HG03558 (cell line): ENCODE measurements around the gene ENO2.

Source experiments
- ATAC-seq: cut with Tn5 transposase; IDR thresholded peaks from one replicate; pipeline ENCODE4 v1.9.1; 2021; ENCODE audit warnings: moderate number of reproducible peaks; ENCODE audit not compliant: unreplicated experiment; ENCODE audit errors: extremely low read depth

ENO2 gene

GRCh38 chr12:6909421-6910145 is 4.8 kb upstream of the ENO2 start:
- no peak for ATAC-seq

DNA sequence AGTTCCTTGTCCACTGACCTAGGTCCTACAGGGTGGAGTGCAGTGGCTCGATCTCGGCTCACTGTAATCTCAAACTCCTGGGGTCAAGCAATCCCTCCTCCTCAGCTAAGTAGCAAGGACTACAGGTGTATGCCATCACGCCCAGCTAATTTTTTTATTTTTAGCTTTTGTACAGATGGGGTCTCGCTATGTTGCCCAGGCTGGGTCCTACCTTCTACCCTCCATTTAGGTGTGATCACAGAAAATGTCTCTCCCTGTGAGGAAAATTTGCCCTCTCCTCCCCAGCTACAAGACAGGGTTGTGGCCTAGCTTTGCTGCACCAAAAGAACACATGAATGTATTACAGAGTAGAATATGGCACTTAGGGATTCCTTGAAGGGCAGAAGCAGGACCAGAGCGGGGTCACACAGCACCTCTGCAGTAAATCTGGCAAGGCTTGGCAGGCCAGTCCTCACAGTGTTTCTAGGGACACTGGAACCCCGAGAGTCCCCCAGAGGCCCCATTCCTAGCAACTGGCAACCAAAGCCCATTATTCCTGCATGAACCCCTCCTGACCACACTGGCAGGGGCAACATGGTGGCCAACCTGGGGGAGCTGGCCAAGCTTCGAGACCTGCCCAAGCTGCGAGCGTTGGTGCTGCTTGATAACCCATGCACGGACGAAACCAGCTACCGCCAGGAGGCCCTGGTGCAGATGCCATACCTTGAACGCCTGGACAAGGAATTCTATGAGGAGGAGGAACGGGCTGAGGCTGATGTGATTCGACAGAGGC is 2.0 kb upstream of the ENO2 start:
- no peak for ATAC-seq

DNA sequence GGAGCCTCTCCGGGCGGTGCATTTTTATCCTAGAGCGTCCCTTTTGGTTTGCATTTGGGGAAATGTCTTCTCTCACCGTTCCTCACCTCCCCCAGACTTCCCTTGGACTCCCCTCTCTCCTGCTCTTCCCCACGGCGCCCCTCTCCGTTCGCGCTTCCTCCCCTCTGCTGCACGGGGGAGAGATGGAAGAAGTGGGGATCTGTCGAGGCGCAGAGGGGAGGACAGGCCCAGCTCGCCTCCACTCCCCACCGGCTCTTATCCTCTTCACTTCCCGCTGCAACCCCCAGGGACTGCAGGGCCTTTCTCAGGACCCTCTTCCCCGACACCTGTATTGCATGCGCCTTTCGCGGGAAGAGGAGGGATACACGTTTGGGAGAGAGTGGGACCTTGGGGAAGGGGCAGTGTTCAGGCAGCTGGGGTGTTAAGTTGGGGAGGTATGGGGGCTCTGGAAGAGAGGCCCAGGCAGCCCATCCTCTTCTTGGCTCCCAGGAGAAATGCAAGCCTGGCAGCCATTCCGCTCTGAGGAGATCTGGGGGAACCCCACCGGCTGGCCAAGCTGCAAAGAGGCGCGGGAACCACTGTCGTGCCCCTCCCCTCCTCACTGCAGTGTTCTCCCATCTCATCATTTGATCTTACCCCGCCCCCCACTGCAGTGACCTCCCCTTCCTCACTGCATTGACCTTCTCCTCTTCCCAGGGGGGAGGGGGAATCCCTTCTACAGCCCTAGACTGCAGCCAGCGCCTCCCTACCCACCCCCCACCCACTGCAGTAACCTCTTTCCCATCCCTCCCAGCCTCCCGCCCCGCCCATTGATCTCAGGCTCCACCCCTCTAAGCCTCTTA is 788 bp downstream of the ENO2 start:
- no peak for ATAC-seq

DNA sequence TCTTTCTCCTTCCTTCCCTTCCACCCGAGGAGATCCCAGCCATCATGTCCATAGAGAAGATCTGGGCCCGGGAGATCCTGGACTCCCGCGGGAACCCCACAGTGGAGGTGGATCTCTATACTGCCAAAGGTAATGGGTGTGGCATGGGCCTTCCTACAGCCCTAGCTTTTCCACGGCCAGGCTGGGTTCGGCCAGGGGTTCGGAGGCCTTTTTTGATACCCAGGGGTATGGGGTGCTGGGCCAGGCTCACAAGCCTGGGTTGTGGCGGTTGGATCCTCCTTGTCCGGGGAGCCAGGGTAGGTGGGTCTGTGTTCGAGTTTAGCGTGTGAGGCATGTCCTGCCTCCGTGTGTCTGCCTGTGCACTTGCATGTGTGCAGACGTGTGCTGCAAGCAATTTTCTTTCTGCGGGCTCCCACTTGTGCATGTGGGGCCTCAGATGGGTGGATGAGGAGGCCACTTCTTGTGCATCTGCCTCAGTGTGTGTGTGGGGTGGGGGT is 1.5 kb downstream of the ENO2 start:
- ATAC-seq = no peak

DNA sequence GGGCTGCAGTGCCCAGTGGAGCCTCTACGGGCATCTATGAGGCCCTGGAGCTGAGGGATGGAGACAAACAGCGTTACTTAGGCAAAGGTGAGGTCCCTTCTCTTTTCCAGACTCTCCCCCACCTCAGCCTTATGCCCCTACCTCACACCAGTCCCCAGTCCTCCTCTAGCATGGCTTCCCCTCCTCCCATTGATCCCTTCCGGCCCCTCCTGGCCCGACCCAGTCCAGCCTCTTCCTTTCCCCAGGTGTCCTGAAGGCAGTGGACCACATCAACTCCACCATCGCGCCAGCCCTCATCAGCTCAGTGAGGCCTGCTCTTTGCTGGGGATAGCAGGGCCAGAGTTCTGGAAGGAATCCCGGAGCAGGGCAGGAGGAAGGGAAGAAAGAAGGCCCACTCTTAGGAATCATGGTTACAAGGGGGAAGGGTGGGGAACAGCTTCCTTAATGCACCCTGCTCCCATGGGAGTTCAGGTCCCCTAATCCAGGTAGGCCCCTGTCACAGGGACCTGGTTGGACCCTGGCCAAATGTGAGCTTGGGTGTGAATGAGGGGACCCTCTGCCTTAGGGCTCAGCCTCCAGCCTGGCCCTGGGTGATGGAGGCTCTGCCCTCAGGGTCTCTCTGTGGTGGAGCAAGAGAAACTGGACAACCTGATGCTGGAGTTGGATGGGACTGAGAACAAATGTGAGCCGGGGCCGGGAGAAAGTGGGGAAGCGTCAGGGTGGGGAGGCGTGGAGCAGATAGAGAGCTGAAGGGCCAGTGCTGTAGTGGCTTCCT is 2.2 kb downstream of the ENO2 start:
- ATAC-seq = no peak

GRCh38 chr12:6917491-6918231 is 3.3 kb downstream of the ENO2 start:
- no peak for ATAC-seq

DNA sequence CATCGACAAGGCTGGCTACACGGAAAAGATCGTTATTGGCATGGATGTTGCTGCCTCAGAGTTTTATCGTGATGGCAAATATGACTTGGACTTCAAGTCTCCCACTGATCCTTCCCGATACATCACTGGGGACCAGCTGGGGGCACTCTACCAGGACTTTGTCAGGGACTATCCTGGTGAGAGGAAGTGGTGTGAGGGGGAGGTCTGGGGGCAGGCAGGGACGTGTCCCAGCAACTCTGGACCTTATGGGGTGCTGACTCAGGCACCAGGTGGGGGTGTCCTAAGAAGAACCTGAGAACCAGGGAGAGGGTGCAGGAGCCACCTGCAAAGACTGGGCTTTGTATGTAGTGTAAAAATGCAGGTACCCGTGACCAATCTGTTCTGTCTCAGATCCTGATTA is 5.2 kb downstream of the ENO2 start:
- no peak for ATAC-seq

DNA sequence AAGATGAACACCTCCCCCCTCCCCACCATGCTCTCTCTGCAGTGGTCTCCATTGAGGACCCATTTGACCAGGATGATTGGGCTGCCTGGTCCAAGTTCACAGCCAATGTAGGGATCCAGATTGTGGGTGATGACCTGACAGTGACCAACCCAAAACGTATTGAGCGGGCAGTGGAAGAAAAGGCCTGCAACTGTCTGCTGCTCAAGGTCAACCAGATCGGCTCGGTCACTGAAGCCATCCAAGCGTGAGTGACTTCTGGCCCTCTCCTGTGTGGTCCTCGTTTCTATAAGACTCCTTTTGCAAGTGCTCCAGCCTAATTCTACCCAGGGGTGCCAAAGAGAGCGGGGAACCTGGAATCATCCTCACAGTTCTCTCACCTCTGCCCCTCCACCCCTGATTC is 7.2 kb downstream of the ENO2 start:
- no peak for ATAC-seq

DNA sequence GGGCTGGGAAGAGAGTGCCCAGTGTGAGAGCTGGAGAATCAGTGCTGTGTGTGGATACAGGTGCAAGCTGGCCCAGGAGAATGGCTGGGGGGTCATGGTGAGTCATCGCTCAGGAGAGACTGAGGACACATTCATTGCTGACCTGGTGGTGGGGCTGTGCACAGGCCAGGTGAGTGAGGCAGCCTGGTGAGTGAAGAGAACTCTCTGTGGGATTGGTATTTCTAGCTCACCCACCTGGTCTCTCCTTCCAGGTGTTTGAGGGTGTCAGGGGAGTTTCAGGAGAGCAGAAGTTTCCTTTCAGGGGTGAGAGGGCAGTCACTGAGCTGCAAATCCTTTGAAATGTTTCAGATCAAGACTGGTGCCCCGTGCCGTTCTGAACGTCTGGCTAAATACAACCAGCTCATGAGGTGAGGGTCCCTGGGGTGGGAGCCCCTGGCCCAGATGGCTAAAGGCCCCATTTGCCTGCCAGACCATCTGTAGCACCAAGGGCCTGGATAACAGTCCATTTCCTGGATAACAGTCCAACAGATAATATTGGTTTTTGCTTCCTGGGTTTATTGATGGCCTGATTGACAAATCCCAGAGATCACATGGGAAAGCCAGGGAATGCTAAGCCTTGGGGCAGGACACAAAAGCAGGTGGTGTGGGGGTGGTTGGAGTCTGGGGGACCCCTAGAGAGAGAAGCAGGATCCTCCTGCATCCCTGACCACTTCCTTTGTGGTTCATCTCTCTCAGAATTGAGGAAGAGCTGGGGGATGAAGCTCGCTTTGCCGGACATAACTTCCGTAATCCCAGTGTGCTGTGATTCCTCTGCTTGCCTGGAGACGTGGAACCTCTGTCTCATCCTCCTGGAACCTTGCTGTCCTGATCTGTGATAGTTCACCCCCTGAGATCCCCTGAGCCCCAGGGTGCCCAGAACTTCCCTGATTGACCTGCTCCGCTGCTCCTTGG is 7.9 kb downstream of the ENO2 start:
- ATAC-seq = no peak

DNA sequence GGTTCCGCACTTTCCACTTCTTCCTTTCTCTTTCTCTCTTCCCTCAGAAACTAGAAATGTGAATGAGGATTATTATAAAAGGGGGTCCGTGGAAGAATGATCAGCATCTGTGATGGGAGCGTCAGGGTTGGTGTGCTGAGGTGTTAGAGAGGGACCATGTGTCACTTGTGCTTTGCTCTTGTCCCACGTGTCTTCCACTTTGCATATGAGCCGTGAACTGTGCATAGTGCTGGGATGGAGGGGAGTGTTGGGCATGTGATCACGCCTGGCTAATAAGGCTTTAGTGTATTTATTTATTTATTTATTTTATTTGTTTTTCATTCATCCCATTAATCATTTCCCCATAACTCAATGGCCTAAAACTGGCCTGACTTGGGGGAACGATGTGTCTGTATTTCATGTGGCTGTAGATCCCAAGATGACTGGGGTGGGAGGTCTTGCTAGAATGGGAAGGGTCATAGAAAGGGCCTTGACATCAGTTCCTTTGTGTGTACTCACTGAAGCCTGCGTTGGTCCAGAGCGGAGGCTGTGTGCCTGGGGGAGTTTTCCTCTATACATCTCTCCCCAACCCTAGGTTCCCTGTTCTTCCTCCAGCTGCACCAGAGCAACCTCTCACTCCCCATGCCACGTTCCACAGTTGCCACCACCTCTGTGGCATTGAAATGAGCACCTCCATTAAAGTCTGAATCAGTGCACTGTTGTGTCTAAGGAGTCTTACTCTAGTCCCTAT is 8.8 kb downstream of the ENO2 start:
- no peak for ATAC-seq

GRCh38 chr12:6923851-6924250 is 9.5 kb downstream of the ENO2 start:
- ATAC-seq = no peak

DNA sequence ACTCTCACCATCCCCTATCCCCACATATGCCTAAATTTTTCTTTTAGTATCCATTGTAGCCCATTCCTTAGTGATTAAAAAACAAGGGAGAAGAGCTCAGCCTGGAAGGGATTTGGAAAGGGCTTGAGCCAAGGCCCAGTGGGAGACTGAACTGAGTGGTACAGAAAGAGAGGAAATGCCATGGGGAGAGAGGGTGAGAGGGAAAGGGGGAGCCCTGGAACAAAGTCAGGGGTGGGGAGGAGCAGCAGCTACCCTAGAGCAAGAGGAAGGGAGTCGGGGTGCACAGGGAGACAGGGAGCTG is 10.8 kb downstream of the ENO2 start:
- no peak for ATAC-seq

- no peak for ATAC-seq
Measured at GRCh38 chr12:6925540-6926279, 11.3 kb downstream of the ENO2 start.

GRCh38 chr12:6927379-6928021 is 13.1 kb downstream of the ENO2 start, which contains the start of gene ATN1:
Gene ATN1 (plus strand): TSS chr12:6927959. CDS start chr12:6934002, 6,043 bp downstream.
- ATAC-seq = no peak

GRCh38 chr12:6928022-6928702 is 13.8 kb downstream of the ENO2 start:
- no peak for ATAC-seq
